HG02798 (cell line): ENCODE measurements around the gene CTSV.
"Not testable (repeated sequence)": the region's sequence is repeated elsewhere in the genome, so short reads cannot be mapped to it uniquely, and the experiment has no call there.

Experiments
- ATAC-seq: cut with Tn5 transposase; IDR thresholded peaks from one replicate; pipeline ENCODE4 v1.9.1; 2021; ENCODE audit warnings: mild to moderate bottlenecking; ENCODE audit not compliant: unreplicated experiment, poor library complexity

CTSV gene

DNA sequence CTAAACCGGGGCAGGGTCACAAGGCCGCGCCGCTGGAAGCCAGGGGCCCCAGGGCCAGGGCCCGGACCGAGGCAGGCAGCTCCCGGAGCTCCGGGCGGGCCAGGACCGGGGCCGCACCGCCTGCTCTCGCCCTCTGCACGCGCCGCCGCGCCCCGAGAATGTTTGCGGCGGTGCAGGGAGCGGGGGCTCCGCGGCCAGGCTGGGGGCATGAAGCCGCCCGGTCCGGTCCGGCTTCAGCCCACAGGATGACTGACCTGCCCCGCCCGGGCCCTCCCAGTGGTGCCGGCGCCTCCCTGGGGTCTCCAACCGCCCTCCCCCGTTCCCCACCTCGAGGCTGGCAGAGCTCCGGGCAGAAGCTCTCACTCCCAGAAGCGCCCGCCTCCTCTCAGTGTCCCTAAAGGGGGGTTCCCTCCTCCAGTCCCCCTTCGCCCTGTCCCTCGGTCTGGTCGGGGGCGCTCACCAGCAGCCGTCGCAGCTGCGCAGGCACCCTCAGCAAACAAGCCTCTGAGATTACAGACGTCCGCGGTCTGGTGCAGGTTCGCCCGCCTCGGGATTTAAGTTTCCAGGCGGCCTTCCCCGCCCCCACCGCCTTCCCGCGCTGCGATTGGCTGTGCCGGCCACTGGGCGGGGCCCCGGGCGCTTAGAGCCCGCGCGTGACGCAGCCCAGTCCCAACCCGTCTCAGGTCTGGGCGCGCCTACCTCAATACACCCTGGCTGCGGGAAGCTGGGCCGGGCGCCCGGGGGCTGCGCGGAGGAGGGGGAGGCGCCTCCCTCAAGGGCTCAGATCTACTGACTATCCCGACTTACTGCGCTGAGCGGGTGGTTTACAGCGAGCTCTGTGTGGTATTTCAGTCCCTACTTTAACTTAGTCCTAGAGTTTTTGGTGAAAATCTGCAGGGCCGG, at the start of gene CTSV:
Gene CTSV, minus strand, starts transcription at position 532 of the 903 bp plus-strand sequence. CDS start 1,099 bp downstream, outside the sequence.
- ATAC-seq: peak; percentile 99

DNA sequence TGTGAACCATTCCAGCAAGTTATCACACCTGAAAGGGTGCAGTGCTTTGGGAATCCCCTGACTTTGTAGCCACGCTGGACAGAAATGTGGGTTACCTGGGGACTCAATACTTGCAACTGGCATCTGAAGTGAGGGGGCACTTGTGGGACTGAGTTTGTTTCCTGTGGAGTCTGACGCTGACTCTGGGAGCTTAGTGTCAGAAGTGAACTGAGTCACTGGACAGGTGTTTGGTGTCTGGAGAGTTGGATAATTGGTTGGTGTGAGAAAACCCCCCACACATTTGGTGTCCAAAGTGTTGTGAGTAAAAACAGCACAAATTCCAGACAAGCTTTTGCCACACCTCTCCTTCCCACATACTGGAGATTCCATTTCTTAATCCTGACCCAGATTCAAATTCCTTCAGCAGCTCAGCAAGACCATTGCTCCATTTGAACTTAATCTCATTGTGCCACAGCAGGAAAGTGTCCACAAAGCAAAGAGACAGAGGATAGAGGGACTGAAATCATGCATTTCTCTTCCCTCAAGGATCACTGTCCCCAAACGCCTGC, 48.8 kb upstream of the CTSV start:
- not testable (repeated sequence) for ATAC-seq

DNA sequence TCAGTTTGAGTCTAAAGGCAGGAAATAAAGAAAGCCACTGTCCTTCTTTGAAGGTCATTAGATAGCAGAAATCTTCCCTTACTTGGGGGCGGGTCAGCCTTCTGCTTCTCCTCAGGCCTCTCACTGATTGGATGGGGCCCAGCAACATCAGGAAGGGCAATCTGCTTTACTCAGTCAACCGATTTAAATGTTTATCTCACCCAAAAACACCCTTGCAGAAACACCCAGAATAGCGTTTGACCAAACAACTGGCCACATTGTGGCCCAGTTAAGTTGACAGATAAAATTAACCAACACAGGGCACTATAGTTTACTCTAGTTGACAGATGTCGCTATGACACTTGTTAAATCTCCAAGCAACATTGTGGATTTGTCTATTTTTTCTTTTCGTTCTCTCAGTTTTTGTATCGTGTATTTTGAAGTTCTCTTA, 45.6 kb upstream of the CTSV start:
- ATAC-seq: not testable (repeated sequence)

DNA sequence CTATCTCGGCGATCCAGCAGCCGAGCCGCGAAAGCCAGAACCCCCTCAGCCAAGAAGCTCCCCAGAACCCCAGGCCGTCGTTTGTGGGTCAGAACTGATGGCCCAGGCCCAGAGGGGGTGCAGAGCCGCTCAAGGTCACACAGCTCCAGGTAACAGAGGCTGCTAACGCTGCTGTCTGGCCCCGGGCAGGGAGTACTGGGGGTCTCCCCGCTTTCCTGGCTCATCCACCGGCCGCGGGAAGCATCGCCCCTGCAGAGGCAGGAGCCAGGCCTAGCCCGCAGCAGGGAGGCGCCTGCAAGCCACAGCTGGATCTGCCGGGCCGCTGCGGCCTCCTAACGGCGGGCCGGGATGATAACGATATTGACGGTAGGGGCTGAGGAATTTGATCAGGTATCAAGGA, 39.4 kb upstream of the CTSV start:
- ATAC-seq: no peak

DNA sequence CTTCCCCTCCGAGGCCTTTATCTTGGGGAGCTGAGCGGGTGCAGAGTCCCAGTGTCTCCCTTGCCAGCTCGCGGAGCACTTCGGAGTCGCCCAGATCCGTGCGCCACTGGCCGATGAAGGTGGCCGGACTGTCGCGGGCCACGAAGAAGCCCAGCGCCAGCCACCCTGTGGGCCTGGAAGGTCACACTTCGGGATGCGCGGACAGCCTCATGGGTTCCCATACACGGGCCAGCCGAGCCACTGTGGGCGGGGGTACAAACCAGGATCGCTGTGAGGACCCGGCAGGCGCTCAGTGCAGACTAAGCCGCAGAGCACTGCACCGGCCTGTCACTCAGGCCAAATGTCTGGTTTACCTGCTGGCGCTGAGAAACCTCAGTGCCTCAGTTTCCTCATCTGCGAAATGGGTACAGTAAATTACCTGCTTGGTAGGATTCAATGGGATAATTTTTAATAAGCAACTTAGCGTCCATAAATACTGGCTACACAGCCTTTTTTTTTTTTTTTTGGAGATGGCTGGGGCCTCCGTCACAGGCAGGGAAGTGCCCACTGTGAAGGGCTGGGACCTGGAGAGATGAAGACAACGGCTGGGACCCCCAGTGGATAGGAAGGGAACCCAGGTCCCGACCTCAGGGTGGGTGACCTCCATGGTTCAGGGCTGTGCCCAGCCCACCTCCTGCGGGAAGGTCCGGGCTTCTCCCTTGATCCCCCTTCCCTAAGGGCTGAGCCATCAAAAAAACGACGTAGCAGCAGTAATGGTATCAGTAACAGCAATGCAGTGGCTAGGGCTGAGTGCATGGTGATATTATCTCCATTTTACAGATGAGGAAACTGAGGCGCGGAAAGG, 38.7 kb upstream of the CTSV start:
- no peak for ATAC-seq

DNA sequence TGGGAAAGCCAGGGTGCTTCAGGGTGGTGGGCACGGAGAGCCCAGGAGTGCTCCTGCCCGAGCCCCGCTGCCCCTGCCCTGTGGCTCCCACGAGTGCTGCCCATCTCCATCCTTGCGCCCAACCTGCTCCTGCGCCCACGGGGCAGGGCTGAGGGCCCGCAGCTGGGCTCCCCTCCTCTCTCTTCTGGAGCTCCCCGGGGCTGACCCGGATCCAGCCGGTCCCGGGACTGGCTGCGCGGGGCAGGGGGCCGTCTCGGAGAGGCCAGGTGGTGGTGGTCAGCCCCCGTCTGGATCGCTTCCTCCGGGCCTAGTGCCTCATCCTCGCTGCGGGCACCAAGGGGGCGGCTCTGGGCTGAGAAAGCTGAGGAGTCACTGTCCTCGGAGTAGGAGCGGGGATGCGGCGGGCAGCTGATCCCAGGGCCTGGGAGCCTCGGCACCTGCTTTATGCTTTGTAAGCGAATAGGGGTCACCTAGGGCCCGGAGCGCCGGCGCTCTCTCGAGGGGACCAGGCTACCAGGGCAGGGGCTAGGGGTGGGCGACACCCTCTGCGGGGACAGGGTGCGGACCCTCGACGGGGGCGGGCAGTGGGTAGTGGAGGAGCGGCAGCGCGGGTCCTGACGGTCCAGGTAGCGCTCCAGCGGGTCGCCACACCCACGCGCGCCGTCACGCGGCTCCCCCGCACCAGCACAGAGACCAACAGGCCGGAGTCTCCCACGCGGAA, 37.9 kb upstream of the CTSV start:
- not testable (repeated sequence) for ATAC-seq

DNA sequence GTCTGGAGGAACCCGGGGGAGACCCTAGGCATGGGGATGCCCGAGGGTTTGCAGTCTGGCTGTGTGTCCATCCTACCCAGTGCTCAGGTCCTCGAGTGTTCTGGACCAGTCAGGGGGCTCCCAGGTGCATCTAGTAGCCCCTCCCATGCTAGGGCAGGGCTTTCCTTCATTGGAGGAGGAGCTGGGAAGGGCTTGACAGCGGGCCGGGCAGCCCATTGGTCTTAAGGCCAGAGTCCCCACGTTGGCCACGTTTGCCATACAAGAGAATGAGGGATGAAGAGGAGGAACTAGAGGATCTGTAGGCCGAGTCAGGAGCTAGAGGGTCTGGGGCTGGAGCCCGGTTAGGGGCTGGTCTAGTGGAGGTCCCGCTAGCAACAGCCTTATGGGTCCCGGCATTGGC, 37.3 kb upstream of the CTSV start:
- ATAC-seq: no peak

DNA sequence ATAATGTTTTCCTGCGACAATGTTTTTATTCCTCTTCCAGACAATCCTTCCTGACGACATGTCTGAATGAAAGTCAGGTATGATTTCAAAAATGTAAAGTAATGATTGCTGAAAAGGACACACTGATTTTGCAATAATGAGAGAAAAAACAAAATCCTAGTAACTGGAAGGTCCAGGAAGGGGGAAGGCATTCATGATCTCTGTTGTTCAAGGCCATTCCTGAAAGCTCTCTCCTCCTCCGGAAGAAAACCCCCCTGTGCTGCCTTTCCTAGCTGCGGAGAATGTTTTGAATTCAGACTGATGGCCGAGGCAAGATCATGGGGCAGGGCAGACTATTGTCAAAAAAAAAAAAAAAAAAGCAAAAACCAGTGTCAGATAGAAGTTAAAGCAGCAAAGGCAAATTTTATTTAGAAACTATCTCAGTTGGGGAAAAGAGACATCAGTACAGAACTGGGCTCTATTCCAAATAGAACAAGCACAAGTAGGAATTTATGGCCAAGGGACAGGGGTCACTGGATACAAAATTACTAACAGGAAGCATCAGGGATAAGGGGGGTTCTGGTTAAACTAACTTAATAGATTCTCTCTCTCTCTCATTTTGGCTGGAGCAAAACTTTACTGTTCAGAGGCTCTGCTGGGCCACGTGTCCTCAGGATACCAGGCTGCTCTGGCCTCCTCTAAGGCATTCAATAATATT, 36.5 kb upstream of the CTSV start:
- no peak for ATAC-seq

DNA sequence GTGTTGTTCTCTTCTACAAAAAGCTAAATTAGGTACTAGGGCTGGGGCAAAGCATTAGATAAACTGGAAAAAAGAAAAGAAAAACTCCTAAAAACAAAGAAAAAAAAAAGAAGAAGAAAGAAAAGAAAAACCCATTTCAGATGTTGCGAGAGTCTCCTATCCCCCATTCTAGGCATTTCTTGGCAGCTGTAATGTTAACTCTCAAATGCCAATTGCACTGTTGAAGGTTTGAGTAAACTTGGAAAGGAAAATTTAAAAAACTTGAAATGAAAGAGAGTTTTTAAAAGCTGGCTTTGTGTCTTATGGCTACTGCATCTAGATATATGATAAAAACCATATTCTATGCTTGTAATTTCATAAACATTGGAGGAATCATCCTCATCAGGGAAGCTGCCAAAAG, 34.6 kb upstream of the CTSV start:
- ATAC-seq: no peak

DNA sequence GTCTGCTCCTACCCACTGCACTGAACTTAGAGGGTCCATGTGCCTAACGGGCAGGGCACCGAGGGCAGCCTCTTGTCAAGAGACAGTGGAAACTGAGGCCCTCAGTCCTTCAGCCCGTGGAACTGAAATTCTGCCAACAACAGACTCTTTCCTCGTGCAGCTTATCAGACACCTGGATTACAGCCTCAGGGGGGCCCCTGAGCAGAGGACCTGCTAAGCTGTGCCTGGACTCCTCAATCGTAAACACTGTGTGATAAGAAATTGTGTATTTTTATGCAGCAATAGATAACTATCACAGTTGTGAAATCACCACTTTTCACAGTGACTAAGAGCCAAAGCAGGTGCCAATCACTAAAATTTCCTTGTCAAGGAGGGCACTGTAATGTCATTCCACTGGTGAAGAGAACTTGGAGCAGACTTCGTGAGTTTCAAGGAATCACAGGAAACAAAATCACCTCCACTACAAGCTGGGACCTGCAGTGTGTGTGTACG, 33.4 kb upstream of the CTSV start:
- ATAC-seq: no peak

DNA sequence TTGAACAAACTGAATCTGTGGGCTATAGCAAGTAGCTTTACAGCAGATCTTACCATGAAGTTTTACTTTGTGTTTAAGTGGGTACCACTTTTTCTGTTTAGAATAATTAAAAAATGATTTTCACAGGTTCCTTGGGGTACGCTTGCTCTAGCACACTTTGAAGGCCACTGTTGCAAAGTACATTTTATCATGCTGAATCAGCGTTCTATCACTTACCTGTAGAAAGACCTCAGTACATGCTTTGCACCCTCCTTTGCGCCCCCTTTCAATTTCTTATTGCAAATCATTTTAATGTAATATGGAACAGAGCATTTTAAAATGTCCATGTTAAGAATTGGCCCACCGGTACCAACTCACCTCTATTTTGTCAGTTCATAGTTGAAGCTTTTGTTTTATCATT, 31.4 kb upstream of the CTSV start:
- ATAC-seq: not testable (repeated sequence)

DNA sequence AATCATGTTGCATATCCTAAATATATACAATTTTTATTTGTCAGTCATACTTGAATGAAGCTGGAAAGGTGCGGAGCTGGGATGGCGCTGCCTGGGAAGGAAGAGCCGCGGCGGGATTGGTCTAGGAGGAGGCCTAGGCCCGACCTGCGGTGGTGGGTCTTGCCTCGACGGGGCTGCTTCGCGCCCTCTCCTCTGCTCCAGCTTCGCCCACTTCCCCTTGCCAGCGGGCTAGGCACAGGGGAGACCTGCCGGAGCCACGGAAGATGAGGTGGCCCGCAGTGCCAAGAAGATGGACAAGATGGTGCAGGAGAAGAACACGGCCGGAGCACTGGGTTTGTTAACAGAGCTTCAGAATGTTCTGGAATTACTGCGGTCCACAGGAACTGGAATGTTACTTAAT, 28.5 kb upstream of the CTSV start:
- no peak for ATAC-seq

DNA sequence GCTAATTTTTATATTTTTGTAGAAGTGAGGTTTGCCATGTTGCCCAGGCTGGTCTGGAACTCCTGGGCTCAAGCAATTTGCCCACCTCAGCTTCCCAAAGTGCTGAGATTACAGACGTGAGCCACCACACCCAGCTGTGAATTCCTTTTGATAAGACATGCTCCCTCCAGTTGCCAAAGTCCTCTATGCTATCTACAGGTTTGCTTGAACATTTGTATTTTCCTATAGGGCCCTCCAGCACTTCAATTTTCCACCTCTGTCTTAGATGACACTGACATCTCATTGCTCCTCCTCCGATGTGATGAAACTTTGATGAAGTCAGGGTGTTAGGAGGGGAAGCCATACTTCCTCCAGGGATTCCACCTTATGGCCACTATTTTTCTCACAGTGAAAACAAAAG, 25.2 kb upstream of the CTSV start:
- no peak for ATAC-seq

DNA sequence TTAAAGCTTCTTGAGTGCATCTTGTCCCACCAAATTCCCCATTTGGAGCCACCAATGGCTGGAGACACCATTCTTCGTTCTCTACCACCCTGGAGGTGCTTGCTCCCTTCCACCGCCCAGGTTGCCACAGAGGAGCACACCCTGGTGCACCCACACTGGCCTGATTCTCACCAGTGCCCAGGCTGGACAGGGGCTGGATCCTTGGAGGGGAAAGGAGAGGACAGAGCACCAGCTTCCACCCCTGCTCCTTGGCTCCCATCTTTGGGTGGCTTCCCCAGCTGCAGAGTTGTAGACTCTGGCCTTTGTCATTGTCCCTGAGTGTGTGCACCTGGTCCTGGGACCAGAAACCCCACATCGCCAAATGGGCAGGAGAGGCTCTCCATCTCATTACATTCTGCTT, 21.9 kb upstream of the CTSV start:
- no peak for ATAC-seq

DNA sequence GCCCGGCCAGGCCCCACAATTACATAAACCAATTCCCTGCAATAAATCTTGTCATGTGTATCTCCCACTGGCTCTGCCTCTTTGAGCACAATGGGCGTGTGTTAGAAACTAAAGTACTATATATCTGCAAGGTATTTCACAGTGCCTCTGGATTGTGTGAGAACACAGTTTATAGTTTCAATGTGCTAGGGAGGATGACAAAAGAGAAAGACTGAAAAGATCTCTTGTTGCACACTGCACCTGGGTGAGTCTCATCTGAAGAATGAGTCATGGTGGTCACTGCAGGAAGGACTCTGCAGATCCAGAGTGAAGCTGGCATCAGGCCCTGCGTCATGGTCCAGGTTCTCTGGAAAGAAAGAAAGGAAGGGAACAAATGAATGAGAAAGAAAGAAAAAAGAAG, 20.7 kb upstream of the CTSV start:
- no peak for ATAC-seq

DNA sequence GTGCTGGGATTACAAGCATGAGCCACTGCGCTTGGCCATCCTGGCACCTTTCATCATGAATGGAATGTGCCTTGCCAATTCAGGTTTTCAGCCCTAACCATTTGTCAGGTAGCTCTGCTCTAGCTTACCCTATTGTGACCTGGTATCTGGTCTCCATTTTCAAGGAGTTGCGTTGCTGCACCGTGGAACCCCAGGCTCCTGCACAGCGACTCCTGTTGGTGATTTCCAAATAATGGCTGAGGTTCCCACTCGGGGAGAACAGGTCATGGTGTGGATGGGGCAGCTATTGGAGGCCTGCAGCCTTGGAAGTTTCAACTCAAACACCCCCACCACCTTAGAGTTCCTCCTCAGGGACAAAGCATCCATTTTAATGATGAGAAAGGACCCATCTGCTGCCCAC, 18.7 kb upstream of the CTSV start:
- ATAC-seq: no peak

DNA sequence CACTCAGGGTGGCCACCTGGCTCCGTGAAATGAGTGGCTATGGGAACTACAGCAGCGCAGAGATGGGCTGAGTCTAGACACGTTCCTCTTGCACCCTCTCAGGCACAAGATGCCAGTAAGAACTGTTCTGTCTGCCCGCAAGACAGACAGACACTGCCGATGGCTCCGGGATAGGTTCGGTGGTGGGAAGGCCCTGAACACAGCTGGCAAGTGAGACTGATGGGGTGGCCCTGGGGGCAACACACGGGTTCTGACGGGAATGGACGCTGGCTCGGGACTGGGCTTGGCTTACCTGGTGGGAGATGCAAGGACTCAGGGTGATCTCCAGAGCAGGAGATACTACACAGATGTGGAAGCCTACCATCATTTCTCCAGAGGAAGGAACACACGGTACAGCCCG, 16.9 kb upstream of the CTSV start:
- ATAC-seq: not testable (repeated sequence)

DNA sequence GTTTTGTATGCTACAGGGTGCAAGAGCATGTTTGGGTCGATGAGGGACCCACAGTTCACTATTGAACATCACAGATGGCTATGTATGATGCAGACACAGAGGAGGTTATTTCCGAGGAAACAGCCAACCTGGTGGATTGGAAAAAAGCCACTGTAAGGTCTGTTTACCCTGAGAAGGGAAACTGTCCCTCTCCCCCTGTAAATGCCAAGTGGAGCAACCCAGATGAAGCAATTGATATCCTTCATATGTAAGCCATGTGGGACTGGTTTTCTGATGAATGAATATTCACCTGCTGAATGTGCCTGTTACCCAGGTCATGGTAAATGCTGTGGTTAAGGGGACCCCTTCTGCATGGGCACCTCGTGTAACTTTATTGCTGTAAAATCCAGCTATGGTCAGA, 14.8 kb upstream of the CTSV start:
- no peak for ATAC-seq

DNA sequence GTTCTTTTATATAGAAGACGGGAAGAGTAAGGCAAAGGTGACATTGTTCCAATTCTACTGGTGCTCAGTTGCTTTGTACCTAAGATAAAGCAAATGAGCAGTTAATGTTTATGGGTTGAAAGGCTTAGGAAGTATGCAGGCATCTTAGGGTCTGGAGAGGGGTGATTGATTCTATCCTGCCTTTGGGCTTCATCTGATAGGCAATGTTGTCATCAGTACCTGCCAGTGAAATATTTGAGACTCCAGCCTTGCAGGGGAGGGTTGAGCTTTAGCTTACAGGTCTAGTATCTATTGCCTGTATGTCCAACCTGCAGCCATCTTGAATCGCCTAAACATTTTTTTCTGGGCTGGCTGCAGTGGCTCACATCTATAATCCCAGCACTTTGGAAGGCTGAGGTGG, 13.8 kb upstream of the CTSV start:
- no peak for ATAC-seq

DNA sequence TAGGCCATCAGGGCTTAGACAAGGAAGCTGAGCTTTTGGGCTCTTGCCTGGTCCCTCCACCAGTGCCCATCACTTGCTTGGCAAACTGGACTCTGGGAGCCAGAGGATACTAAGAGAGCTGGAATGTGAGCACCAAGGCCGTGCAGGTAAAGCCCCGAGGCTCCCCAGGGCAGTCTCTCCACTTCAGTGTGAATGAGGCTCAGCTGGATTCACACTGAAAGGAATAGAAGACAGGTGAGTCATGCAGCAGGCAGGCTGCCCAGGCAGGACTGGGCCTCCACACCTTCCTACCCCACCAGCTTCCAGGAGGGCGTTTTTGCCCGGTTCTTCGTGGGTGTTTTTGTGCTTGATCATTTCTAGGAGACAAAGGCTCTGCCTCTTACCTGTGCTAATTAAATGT, 7.3 kb upstream of the CTSV start:
- ATAC-seq: no peak
